Pancreas (tissue), 10 donors: ENCODE results near the gene GATB. TPM values are rescaled to one million over a fixed set of nuclear protein-coding genes. Genes with fewer than 3 reads are reported as not detected.

Experiments used
- ATAC-seq, 4 donors: fragments of 200-7000 bp; cut with Tn5 transposase; one replicate each; pipeline versions ENCODE4 v1.8.0 to v1.9.1; 2020; ENCODE audit warnings: mild to moderate bottlenecking in 4 of 4, moderate library complexity in 4 of 4
- DNase-seq, 6 donors: peaks; one replicate each; pipeline ENCODE4 v3.0.0-alpha.2; 2020
- FAIRE-seq: peaks from 2 replicates; lab custom pipeline; 2012; peaks lifted over from hg19 to GRCh38; lab: Jason Lieb, UNC
- H3K27ac ChIP-seq, 4 donors: fragments of 200-600 bp; sonication (generic); 1 replicate in 3 of 4; 2 replicates in 1 of 4; pipeline versions ENCODE4 v1.5.0 to v1.8.0; 2020
- H3K27me3 ChIP-seq, 4 donors: fragments of 200-600 bp; one replicate each; pipeline ENCODE4 v1.8.0; 2021
- H3K36me3 ChIP-seq, 3 donors: fragments of 200-600 bp; sonication (generic) in 1 of 3; one replicate each; pipeline versions ENCODE4 v1.5.0 to v1.8.0; 2020 to 2021
- H3K4me1 ChIP-seq, 3 donors: fragments of 200-600 bp; one replicate each; pipeline ENCODE4 v1.8.0; 2021
- H3K4me3 ChIP-seq, 4 donors: fragments of 200-600 bp; sonication (generic) in 2 of 4; one replicate each; pipeline versions ENCODE4 v1.5.0 to v1.8.0; 2020 to 2021
- H3K9me3 ChIP-seq, 4 donors: fragments of 200-600 bp; one replicate each; pipeline ENCODE4 v1.8.0; 2021
- CTCF ChIP-seq, 4 donors: fragments of 200-600 bp; sonication (generic) in 3 of 4; IDR thresholded peaks; one replicate each; pipeline versions ENCODE4 v1.5.0 to v1.8.0; 2021; ENCODE audit warnings: antibody characterized with exemption in 4 of 4
- WGBS, 2 donors: extraction: QIAGEN DNeasy Blood & Tissue Kit; methylation state at CpG; one replicate each; pipeline ENCODE4 v1.1.7; 2013; 5-methylcytosine and 5-hydroxymethylcytosine counted together
- intact Hi-C, 3 donors: fragments of 100-400 bp; cut with DNase I; formaldehyde crosslinking; loops; one replicate each; pipeline versions ENCODE4 v1.11.1 to v1.14.2; 2022
- polyA plus RNA-seq, 2 donors: library from polyadenylated mRNA; stranded (reverse); fragments of 200-250 nt; gene quantifications; one replicate each; pipeline ENCODE4 v1.2.3, GENCODE V29; 2013
- total RNA-seq, 6 donors: library from RNA; stranded (reverse); fragmentation: NEBNext Ultra II Directional in 4 of 6; extraction: Animal tissue kit (Norgen Biotek cat#: 25700) in 4 of 6; gene quantifications; one replicate each; pipeline versions ENCODE4 v1.2.1 to v1.2.4, GENCODE V29; 2021 to 2023
- donor health status: healthy with polysubstance abuse.
- donor health status: DM: no; HTN: no; CAD: no; lungs with moderate emphysema.
- donor health status: DM: no; HTN: no; CAD: no.
- donor health status: control.
- donor health status: control.
- donor health status: Bipolar disorder and iron deficiency.
- donor health status: DM: yes; HTN: yes; CAD: no.
- donor health status: DM: no; HTN: no; CAD: no.
- donor health status: DM: no; HTN: no; CAD: no.
- donor health status: DM: yes; HTN: yes; CAD: no.

Gene GATB
- total and polyA plus RNA-seq, 8 donors = 1.8 to 10.0 (median 6.5) TPM

GRCh38 chr4:151689211-151689991, 71.4 kb downstream of the GATB start:
- intact Hi-C loops = no loop called here
- Histone ChIP-seq H3K9me3 (no peaks in the 10 kb centered on the region), H3K36me3 (no peaks in the 10 kb centered on the region), H3K4me3 (no peak overlapping the region), H3K27me3 (no peaks in the 10 kb centered on the region), H3K27ac (no peak overlapping the region), H3K4me1 (no peaks in the 10 kb centered on the region)
- DNase-seq (no peak), FAIRE-seq (no peak), ATAC-seq (no peak)
- WGBS, 2 donors = 90 to 92% methylated on average over 10 of the region's 10 CpGs
- TF ChIP-seq CTCF (IDR thresholded peaks at IDR 0.05) = no peak

- Histone ChIP-seq H3K9me3 (no peaks in the 10 kb centered on the region), H3K4me3 (no peak overlapping the region), H3K36me3 (no peaks in the 10 kb centered on the region), H3K27me3 (no peaks in the 10 kb centered on the region), H3K4me1 (no peaks in the 10 kb centered on the region), H3K27ac (no peak overlapping the region)
- TF ChIP-seq CTCF (IDR thresholded peaks at IDR 0.05) = no peak
- FAIRE-seq (no peak), DNase-seq (no peak), ATAC-seq (no peak)
- intact Hi-C loops = no loop called here
Observed at GRCh38 chr4:151688785-151689043, 72.1 kb downstream of the GATB start.

GRCh38 chr4:151688003-151688784, 72.6 kb downstream of the GATB start:
- DNase-seq = no peak
- intact Hi-C loops = no loop called here
- no peak for TF ChIP-seq CTCF (IDR thresholded peaks at IDR 0.05)
- Histone ChIP-seq H3K36me3 (no peaks in the 10 kb centered on the region), H3K4me3 (no peak overlapping the region), H3K4me1 (no peaks in the 10 kb centered on the region), H3K27ac (no peak overlapping the region), H3K27me3 (no peaks in the 10 kb centered on the region), H3K9me3 (no peaks in the 10 kb centered on the region)
- 72 to 75% methylated on average over 14 of the region's 14 CpGs for WGBS, 2 donors
- ATAC-seq = no peak
- FAIRE-seq = no peak

GRCh38 chr4:151687021-151687640, 73.7 kb downstream of the GATB start:
- no peaks in the 10 kb centered on the region for H3K9me3 ChIP-seq
- no peaks in the 10 kb centered on the region for H3K27me3 ChIP-seq
- H3K27ac ChIP-seq = no peak overlapping the region
- H3K4me3 ChIP-seq = no peak overlapping the region
- TF ChIP-seq CTCF (IDR thresholded peaks at IDR 0.05) = no peak
- H3K4me1 ChIP-seq = no peaks in the 10 kb centered on the region
- no peaks in the 10 kb centered on the region for H3K36me3 ChIP-seq
- 88 to 92% methylated on average over 11 of the region's 11 CpGs for WGBS, 2 donors
- FAIRE-seq = no peak
- ATAC-seq = peak in 1 of 4 donors; percentile 15
- DNase-seq = no peak
- intact Hi-C loops = no loop called here
